Measurements from ENCODE around the gene CALM1.

CALM1 gene

GRCh38 chr14:90452366-90452765 is 55.5 kb downstream of the CALM1 start:
- H3K79me2 ChIP-seq (ENCODE audit: insufficient read depth, low read length), result no peaks in the 10 kb centered on the region
- H3K27ac ChIP-seq (ENCODE audit: low read depth, low read length), result no peak overlapping the region
- no peaks in the 10 kb centered on the region for H3K9me3 ChIP-seq (ENCODE audit: insufficient read depth, low read length)
- H3K4me2 ChIP-seq (ENCODE audit: low read depth, low read length, poor library complexity, severe bottlenecking), result no peak overlapping the region
- no peak for TF ChIP-seq EZH2phosphoT487 (conservative IDR thresholded peaks at IDR 0.05; ENCODE audit: low read length)
- TF ChIP-seq CTCF (IDR thresholded peaks at IDR 0.05; ENCODE audit: insufficient read depth, low read length, poor library complexity, severe bottlenecking), result no peak
- H3K27me3 ChIP-seq (ENCODE audit: low read length), result no peaks in the 10 kb centered on the region
- H3K9ac ChIP-seq (ENCODE audit: low read length), result no peak overlapping the region
- H3F3A ChIP-seq (ENCODE audit: insufficient read depth), result no peaks in the 10 kb centered on the region
- H3K9me2 ChIP-seq (replicated peaks; ENCODE audit: insufficient read depth, low read length), result no peaks in the 10 kb centered on the region
- no peak overlapping the region for H3K4me3 ChIP-seq (ENCODE audit: insufficient read depth, low read length, poor library complexity, severe bottlenecking)
- H2AFZ ChIP-seq (ENCODE audit: low read depth, low read length, severe bottlenecking), result no peak overlapping the region
- H4K20me1 ChIP-seq (ENCODE audit: low read depth, low read length), result no peaks in the 10 kb centered on the region
- H3K36me3 ChIP-seq (ENCODE audit: low read length), result no peaks in the 10 kb centered on the region

GRCh38 chr14:90453401-90453951 is 56.6 kb downstream of the CALM1 start:
- H3K4me2 ChIP-seq (ENCODE audit: low read depth, low read length, poor library complexity, severe bottlenecking), result no peak overlapping the region
- TF ChIP-seq EZH2phosphoT487 (conservative IDR thresholded peaks at IDR 0.05; ENCODE audit: low read length) (no peak), CTCF (IDR thresholded peaks at IDR 0.05; ENCODE audit: insufficient read depth, low read length, poor library complexity, severe bottlenecking) (no peak)
- H3K27ac ChIP-seq (ENCODE audit: low read depth, low read length), result no peak overlapping the region
- no peaks in the 10 kb centered on the region for H3K79me2 ChIP-seq (ENCODE audit: insufficient read depth, low read length)
- H2AFZ ChIP-seq (ENCODE audit: low read depth, low read length, severe bottlenecking), result no peak overlapping the region
- H3K9ac ChIP-seq (ENCODE audit: low read length), result no peak overlapping the region
- H3F3A ChIP-seq (ENCODE audit: insufficient read depth), result no peaks in the 10 kb centered on the region
- H3K4me3 ChIP-seq (ENCODE audit: insufficient read depth, low read length, poor library complexity, severe bottlenecking), result no peak overlapping the region
- H4K20me1 ChIP-seq (ENCODE audit: low read depth, low read length), result no peaks in the 10 kb centered on the region
- no peaks in the 10 kb centered on the region for H3K9me3 ChIP-seq (ENCODE audit: insufficient read depth, low read length)
- no peaks in the 10 kb centered on the region for H3K9me2 ChIP-seq (replicated peaks; ENCODE audit: insufficient read depth, low read length)
- H3K36me3 ChIP-seq (ENCODE audit: low read length), result no peaks in the 10 kb centered on the region
- no peaks in the 10 kb centered on the region for H3K27me3 ChIP-seq (ENCODE audit: low read length)

GRCh38 chr14:90454041-90455000 is 57.5 kb downstream of the CALM1 start:
- Histone ChIP-seq H3K27me3 (ENCODE audit: low read length) (no peaks in the 10 kb centered on the region), H4K20me1 (ENCODE audit: low read depth, low read length) (no peaks in the 10 kb centered on the region), H3K36me3 (ENCODE audit: low read length) (no peaks in the 10 kb centered on the region), H3K27ac (ENCODE audit: low read depth, low read length) (no peak overlapping the region), H3K79me2 (ENCODE audit: insufficient read depth, low read length) (no peaks in the 10 kb centered on the region), H2AFZ (ENCODE audit: low read depth, low read length, severe bottlenecking) (no peak overlapping the region), H3K9me2 (replicated peaks; ENCODE audit: insufficient read depth, low read length) (no peaks in the 10 kb centered on the region), H3K4me2 (ENCODE audit: low read depth, low read length, poor library complexity, severe bottlenecking) (no peak overlapping the region), H3K4me3 (ENCODE audit: insufficient read depth, low read length, poor library complexity, severe bottlenecking) (no peak overlapping the region), H3K9me3 (ENCODE audit: insufficient read depth, low read length) (no peaks in the 10 kb centered on the region), H3K9ac (ENCODE audit: low read length) (no peak overlapping the region), H3F3A (ENCODE audit: insufficient read depth) (no peaks in the 10 kb centered on the region)
- TF ChIP-seq CTCF (IDR thresholded peaks at IDR 0.05; ENCODE audit: insufficient read depth, low read length, poor library complexity, severe bottlenecking) (no peak), EZH2phosphoT487 (conservative IDR thresholded peaks at IDR 0.05; ENCODE audit: low read length) (no peak)
